HepG2 (cell line): Measurements from ENCODE around the gene IPCEF1. TPM values are rescaled to one million over a fixed set of nuclear protein-coding genes. Genes with fewer than 3 reads are reported as not detected.
A peak's percentile ranks its signal among the peaks of the same experiment; 100 is the strongest.

Experiments
- ATAC-seq: fragments of 200-7000 bp; cut with Tn5 transposase; 3 replicates; pipeline ENCODE4 v1.9.1; 2020; ENCODE audit warnings: mild to moderate bottlenecking, moderate library complexity
- BruUV-seq: library from RNA; stranded (reverse); fragments of 400-500 nt; replicated peaks from 2 replicates; lab custom pipeline; 2021; lab: Mats Ljungman, UMichigan
- CTCF ChIA-PET: fragments of 300-600 bp; formaldehyde crosslinking; extraction: SDS; loops from one replicate; lab custom pipeline; 2021; ENCODE audit warnings: low total read pairs, inconsistent platforms, low intra/inter-chr PET ratio; lab: Yijun Ruan, JAX
- POLR2A ChIA-PET: fragments of 350-600 bp; sonication (Branson Sonifier 250); formaldehyde crosslinking; loops from one replicate; lab custom pipeline; 2020; ENCODE audit warnings: antibody characterized with exemption, inconsistent platforms; lab: Yijun Ruan, JAX
- DNase-seq: peaks from one replicate; pipeline ENCODE4 v3.0.0-alpha.2; 2015; ENCODE audit warnings: low spot score
- FAIRE-seq: peaks from 3 replicates; lab custom pipeline; 2011; peaks lifted over from hg19 to GRCh38; lab: Jason Lieb, UNC
- H2AFZ ChIP-seq: one replicate; pipeline ENCODE4 v1.6.1; 2011; ENCODE audit warnings: low read length, inconsistent platforms
- H3K27ac ChIP-seq: fragments of 300-600 bp; 3 replicates; pipeline ENCODE4 v1.8.0; 2011; ENCODE audit warnings: mixed run types, mild to moderate bottlenecking, mixed read lengths, low read length, inconsistent platforms; ENCODE audit not compliant: insufficient read depth; ENCODE audit errors: extremely low read length
- H3K27me3 ChIP-seq, 2 experiments: fragments of 200-600 bp in 1 of 2; 2 replicates in 1 of 2; 3 replicates in 1 of 2; pipeline versions ENCODE4 v1.6.0 to v1.8.0; 2011; ENCODE audit warnings: low read length in 2 of 2, mild to moderate bottlenecking in 2 of 2, moderate library complexity in 2 of 2, inconsistent platforms in 1 of 2; ENCODE audit not compliant: insufficient read depth in 2 of 2, control insufficient read depth in 1 of 2
- H3K36me3 ChIP-seq, 2 experiments: fragments of 200-600 bp in 1 of 2; replicated peaks in 1 of 2; 2 replicates in 1 of 2; 3 replicates in 1 of 2; pipeline versions ENCODE4 v1.5.1 to v1.8.0; 2011; ENCODE audit warnings: low read length in 2 of 2, inconsistent platforms in 1 of 2; ENCODE audit not compliant: insufficient read depth in 2 of 2, control insufficient read depth in 1 of 2
- H3K4me1 ChIP-seq: 2 replicates; pipeline ENCODE4 v1.5.1; 2012; ENCODE audit warnings: low read length, inconsistent platforms; ENCODE audit not compliant: insufficient read depth
- H3K4me2 ChIP-seq: 2 replicates; pipeline ENCODE4 v1.6.0; 2011; ENCODE audit warnings: low read depth, low read length, inconsistent platforms
- H3K4me3 ChIP-seq, 3 experiments: fragments of 200-600 bp in 1 of 3; sonication (generic), shearing (Covaris generic) in 1 of 3; replicated peaks in 1 of 3; 2 replicates each; pipeline ENCODE4 v1.5.1; 2011 to 2016; ENCODE audit warnings: low read length in 3 of 3, inconsistent platforms in 2 of 3, low read depth in 2 of 3, mild to moderate bottlenecking in 2 of 3, control low read depth in 1 of 3, mixed read lengths in 1 of 3; ENCODE audit not compliant: insufficient read depth in 1 of 3
- H3K79me2 ChIP-seq: one replicate; pipeline ENCODE4 v1.6.1; 2011; ENCODE audit warnings: low read length, inconsistent platforms; ENCODE audit not compliant: insufficient read depth
- H3K9ac ChIP-seq: 2 replicates; pipeline ENCODE4 v1.6.0; 2011; ENCODE audit warnings: mild to moderate bottlenecking, low read depth, low read length, inconsistent platforms; ENCODE audit not compliant: insufficient read depth
- H3K9me3 ChIP-seq: 2 replicates; pipeline ENCODE4 v1.5.1; 2012; ENCODE audit warnings: mild to moderate bottlenecking, low read length
- H4K20me1 ChIP-seq: 2 replicates; pipeline ENCODE4 v1.6.0; 2011; ENCODE audit warnings: inconsistent platforms, mild to moderate bottlenecking, low read length, moderate library complexity; ENCODE audit not compliant: insufficient read depth
- BHLHE40 ChIP-seq: IDR thresholded peaks from 2 replicates; pipeline ENCODE4 v1.6.1; 2011; ENCODE audit warnings: low read length, improper control_type of control experiment
- FIP1L1 ChIP-seq: fragments of 200-400 bp; formaldehyde crosslinking; IDR thresholded peaks from 2 replicates; pipeline ENCODE4 v1.6.1; 2018; ENCODE audit warnings: low read depth, mild to moderate bottlenecking, low read length, moderate library complexity, borderline replicate concordance; ENCODE audit not compliant: insufficient read depth
- MXD1 ChIP-seq: sonication (generic); formaldehyde crosslinking; IDR thresholded peaks from 2 replicates; pipeline ENCODE4 v1.4.0; 2020; ENCODE audit warnings: mild to moderate bottlenecking, missing genetic modification reagents
- ONECUT2 ChIP-seq: sonication (generic); formaldehyde crosslinking; IDR thresholded peaks from 2 replicates; pipeline ENCODE4 v1.4.0; 2020; ENCODE audit warnings: missing genetic modification reagents
- ZNF3 ChIP-seq: IDR thresholded peaks from 2 replicates; pipeline ENCODE4 v1.7.0; 2017; ENCODE audit warnings: inconsistent platforms
- ZNF619 ChIP-seq: sonication (generic); formaldehyde crosslinking; IDR thresholded peaks from 2 replicates; pipeline ENCODE4 v1.4.0; 2020; ENCODE audit warnings: mild to moderate bottlenecking, missing genetic modification reagents
- ZNF770 ChIP-seq: sonication (generic); formaldehyde crosslinking; IDR thresholded peaks from 2 replicates; pipeline ENCODE4 v1.5.0; 2020; ENCODE audit warnings: mild to moderate bottlenecking, missing genetic modification reagents
- WGBS: methylation state at CpG from one replicate; pipeline ENCODE4 v1.1.6; 2017; ENCODE audit warnings: low lambda C conversion rate; 5-methylcytosine and 5-hydroxymethylcytosine counted together
- in situ Hi-C: cut with HindIII; loops from 2 replicates; pipeline ENCODE4 v1.10.0; 2017; ENCODE audit warnings: low pct_unique_long_range_greater_than_20kb; ENCODE audit not compliant: extremely low pct_ligation_motif_present
- intact Hi-C: fragments of 100-400 bp; cut with micrococcal nuclease; formaldehyde crosslinking; loops from one replicate; pipeline ENCODE4 v1.10.0; 2022; ENCODE audit not compliant: unreplicated experiment
- polyA plus RNA-seq, 8 experiments: library from polyadenylated mRNA; depleted of rRNA in 3 of 8; stranded (reverse) in 7 of 8; unstranded in 1 of 8; fragments of >200 nt; fragmentation: Illumina TruSeq in 4 of 8; extraction: Trizol in 4 of 8; gene quantifications; 2 replicates each; pipeline versions ENCODE4 v1.2.1 to v1.2.3, GENCODE V29; 2011 to 2016; ENCODE audit warnings: low read depth in 4 of 8, missing spikeins in 1 of 8, mixed read lengths in 1 of 8; ENCODE audit not compliant: insufficient read depth in 1 of 8
- total RNA-seq, 5 experiments: library from RNA; depleted of rRNA; stranded (reverse); fragments of >200 nt; fragmentation: Illumina TruSeq; extraction: Trizol; gene quantifications; 2 replicates each; pipeline ENCODE4 v1.2.3, GENCODE V29; 2016; ENCODE audit warnings: low read depth in 1 of 5
- TF ChIP-seq, protein P1 (sequence below): sonication (generic); formaldehyde crosslinking; IDR thresholded peaks from 2 replicates; pipeline ENCODE4 v1.5.0; 2020; ENCODE audit warnings: missing genetic modification reagents
- TF ChIP-seq, protein P2 (sequence below): sonication (generic); formaldehyde crosslinking; IDR thresholded peaks from 2 replicates; pipeline ENCODE4 v1.4.0; 2020; ENCODE audit warnings: missing genetic modification reagents, mild to moderate bottlenecking, borderline replicate concordance

IPCEF1 gene
- total and polyA plus RNA-seq, 2 of the 13 experiments (the other 11 are each of a cell fraction or from before 2014, with no cell fraction given), result 0.03 TPM; not detected in 1

DNA sequence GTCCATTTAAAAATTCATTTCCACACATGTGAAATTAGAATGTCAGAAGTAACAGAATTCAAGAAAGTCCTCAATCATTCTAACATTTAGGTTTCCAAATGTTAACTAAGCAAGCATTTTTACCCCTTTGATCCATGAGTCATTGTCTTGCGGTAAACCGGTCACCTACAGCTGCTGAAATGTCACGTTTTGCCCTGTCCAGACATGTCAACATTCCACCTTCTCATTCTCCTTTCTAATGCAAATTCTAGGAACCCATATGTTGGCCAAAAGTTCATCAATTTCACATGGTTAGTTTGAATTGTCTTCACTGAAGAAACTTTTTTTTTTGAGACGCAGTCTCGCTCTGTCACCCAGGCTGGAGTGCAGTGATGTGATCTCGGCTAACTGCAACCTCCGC is 117.2 kb downstream of the IPCEF1 start:
- Histone ChIP-seq H3K4me3 (no peak overlapping the region), H3K79me2 (no peaks in the 10 kb centered on the region), H2AFZ (no peak overlapping the region), H3K36me3 (no peaks in the 10 kb centered on the region), H3K27me3 (peaks cover 0 to 24% of the 10 kb centered on the region in 2 experiments; a peak in 2 of 5 replicates), H3K4me1 (no peaks in the 10 kb centered on the region), H3K4me2 (no peak overlapping the region), H3K27ac (no peak overlapping the region), H3K9me3 (no peaks in the 10 kb centered on the region), H4K20me1 (no peaks in the 10 kb centered on the region), H3K9ac (no peak overlapping the region)
- WGBS, result 45% methylated on average over 7 of the region's 7 CpGs
- FAIRE-seq (no peak), DNase-seq (no peak), ATAC-seq (no peak)
- BruUV-seq, result no TSS peak
- 0 out of 2 replicates have a peak, but pooled peaks have one; percentile 46 for TF ChIP-seq BHLHE40
- no peak for TF ChIP-seq ONECUT2
- intact Hi-C loops, result no loop called here
- in situ Hi-C loops, result no loop called here
- CTCF ChIA-PET, result no interaction called here
- POLR2A ChIA-PET, result no interaction called here

DNA sequence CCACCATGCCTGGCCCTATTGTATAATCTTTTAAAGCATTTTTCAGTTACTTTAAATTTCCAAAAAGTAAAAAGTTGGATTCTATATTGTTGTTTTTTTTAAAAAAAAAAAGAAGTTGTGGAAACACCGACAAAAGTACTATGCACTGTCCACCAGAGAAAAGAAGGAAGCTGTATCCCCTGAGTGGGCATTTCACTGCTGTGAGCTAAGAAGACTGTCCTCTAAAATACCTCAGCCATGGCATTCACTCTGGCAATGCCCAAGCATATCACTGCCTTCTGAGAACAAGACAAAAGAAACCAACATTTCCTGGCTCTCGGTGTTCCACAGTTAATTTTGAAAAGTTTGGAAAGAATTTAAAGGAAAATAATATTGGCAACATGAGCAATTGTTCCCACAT is 117.8 kb downstream of the IPCEF1 start:
- no peaks in the 10 kb centered on the region for H3K36me3 ChIP-seq
- H3K27me3 ChIP-seq, result peaks cover 0 to 20% of the 10 kb centered on the region in 2 experiments; a peak in 2 of 5 replicates
- TF ChIP-seq, protein P1, sequence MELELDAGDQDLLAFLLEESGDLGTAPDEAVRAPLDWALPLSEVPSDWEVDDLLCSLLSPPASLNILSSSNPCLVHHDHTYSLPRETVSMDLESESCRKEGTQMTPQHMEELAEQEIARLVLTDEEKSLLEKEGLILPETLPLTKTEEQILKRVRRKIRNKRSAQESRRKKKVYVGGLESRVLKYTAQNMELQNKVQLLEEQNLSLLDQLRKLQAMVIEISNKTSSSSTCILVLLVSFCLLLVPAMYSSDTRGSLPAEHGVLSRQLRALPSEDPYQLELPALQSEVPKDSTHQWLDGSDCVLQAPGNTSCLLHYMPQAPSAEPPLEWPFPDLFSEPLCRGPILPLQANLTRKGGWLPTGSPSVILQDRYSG, result no peak
- TF ChIP-seq MXD1 (CRISPR knock-in tag), result no peak
- no peak for TF ChIP-seq ZNF770
- no peak for TF ChIP-seq ZNF3 (CRISPR knock-in tag)
- no peak for TF ChIP-seq ZNF619 (CRISPR knock-in tag)
- TF ChIP-seq FIP1L1, result no peak
- TF ChIP-seq, protein P2, sequence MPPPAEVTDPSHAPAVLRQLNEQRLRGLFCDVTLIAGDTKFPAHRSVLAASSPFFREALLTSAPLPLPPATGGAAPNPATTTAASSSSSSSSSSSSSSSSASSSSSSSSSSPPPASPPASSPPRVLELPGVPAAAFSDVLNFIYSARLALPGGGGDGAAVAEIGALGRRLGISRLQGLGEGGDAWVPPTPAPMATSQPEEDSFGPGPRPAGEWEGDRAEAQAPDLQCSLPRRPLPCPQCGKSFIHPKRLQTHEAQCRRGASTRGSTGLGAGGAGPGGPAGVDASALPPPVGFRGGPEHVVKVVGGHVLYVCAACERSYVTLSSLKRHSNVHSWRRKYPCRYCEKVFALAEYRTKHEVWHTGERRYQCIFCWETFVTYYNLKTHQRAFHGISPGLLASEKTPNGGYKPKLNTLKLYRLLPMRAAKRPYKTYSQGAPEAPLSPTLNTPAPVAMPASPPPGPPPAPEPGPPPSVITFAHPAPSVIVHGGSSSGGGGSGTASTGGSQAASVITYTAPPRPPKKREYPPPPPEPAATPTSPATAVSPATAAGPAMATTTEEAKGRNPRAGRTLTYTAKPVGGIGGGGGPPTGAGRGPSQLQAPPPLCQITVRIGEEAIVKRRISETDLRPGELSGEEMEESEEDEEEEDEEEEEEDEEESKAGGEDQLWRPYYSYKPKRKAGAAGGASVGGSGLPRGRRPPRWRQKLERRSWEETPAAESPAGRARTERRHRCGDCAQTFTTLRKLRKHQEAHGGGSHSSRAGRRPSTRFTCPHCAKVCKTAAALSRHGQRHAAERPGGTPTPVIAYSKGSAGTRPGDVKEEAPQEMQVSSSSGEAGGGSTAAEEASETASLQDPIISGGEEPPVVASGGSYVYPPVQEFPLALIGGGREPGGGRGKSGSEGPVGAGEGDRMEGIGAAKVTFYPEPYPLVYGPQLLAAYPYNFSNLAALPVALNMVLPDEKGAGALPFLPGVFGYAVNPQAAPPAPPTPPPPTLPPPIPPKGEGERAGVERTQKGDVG, result no peak
- TF ChIP-seq, all 625 proteins: peak for 0
- in situ Hi-C loops (no loop called here), intact Hi-C loops (no loop called here)
- ChIA-PET POLR2A (no interaction called here), CTCF (no interaction called here)
- Histone ChIP-seq H2AFZ (no peak overlapping the region), H3K4me2 (no peak overlapping the region), H4K20me1 (no peaks in the 10 kb centered on the region), H3K9me3 (no peaks in the 10 kb centered on the region), H3K4me1 (no peaks in the 10 kb centered on the region), H3K4me3 (no peak overlapping the region), H3K27ac (no peak overlapping the region), H3K79me2 (no peaks in the 10 kb centered on the region), H3K9ac (no peak overlapping the region)
- FAIRE-seq, result no peak
- BruUV-seq, result no TSS peak
- ATAC-seq, result no peak
- DNase-seq, result no peak
- 0% methylated on average over 2 of the region's 2 CpGs for WGBS
